Sigmoid colon (tissue), 7 donors: ENCODE results near the gene BORCS6. TPM values are rescaled to one million over a fixed set of nuclear protein-coding genes. Genes with fewer than 3 reads are reported as not detected.

ENCODE experiments used
- DNase-seq: peaks from one replicate; pipeline ENCODE4 v3.0.0-alpha.2; 2019
- H3K27ac ChIP-seq, 4 donors: fragments of 200-600 bp; sonication (generic); one replicate each; pipeline ENCODE4 v1.5.1; 2016 to 2019; ENCODE audit warnings: mild to moderate bottlenecking in 1 of 4
- H3K27me3 ChIP-seq, 3 donors: fragments of 200-600 bp; sonication (generic); one replicate each; pipeline ENCODE4 v1.5.1; 2019; ENCODE audit warnings: mild to moderate bottlenecking in 1 of 3
- H3K36me3 ChIP-seq, 4 donors: fragments of 200-600 bp; sonication (generic); one replicate each; pipeline ENCODE4 v1.5.1; 2016 to 2019
- H3K4me1 ChIP-seq, 4 donors: fragments of 200-600 bp; sonication (generic); one replicate each; pipeline ENCODE4 v1.5.1; 2017 to 2019
- H3K4me3 ChIP-seq, 4 donors: fragments of 200-600 bp; sonication (generic); one replicate each; pipeline ENCODE4 v1.5.1; 2017 to 2019; ENCODE audit warnings: mild to moderate bottlenecking in 2 of 4, moderate library complexity in 1 of 4
- H3K9me3 ChIP-seq, 4 donors: fragments of 200-600 bp in 3 of 4; sonication (generic) in 3 of 4; one replicate each; pipeline versions ENCODE4 v1.5.1 to v1.6.1; 2013 to 2019
- CTCF ChIP-seq, 4 experiments: fragments of 450-650 bp in 3 of 4; fragments of 200-600 bp in 1 of 4; IDR thresholded peaks; one replicate each; pipeline ENCODE4 v1.5.1; 2016 to 2019; ENCODE audit warnings: antibody characterized with exemption in 4 of 4, mild to moderate bottlenecking in 3 of 4, moderate library complexity in 2 of 4
- EP300 ChIP-seq, 4 donors: sonication (generic); formaldehyde crosslinking; IDR thresholded peaks; one replicate each; pipeline ENCODE4 v1.6.1; 2017; ENCODE audit warnings: antibody characterized with exemption in 4 of 4
- POLR2A ChIP-seq, 2 donors: fragments of 450-650 bp; IDR thresholded peaks; one replicate each; pipeline ENCODE4 v1.6.1; 2016; ENCODE audit warnings: antibody characterized with exemption in 2 of 2, mild to moderate bottlenecking in 2 of 2, moderate library complexity in 2 of 2
- POLR2AphosphoS5 ChIP-seq, 4 donors: sonication (generic); formaldehyde crosslinking; IDR thresholded peaks; one replicate each; pipeline ENCODE4 v1.6.1; 2017; ENCODE audit warnings: antibody characterized with exemption in 4 of 4
- whole genome bisulfite sequencing, 2 donors: extraction: QIAGEN DNeasy Blood & Tissue Kit; methylation state at CpG; one replicate each; pipeline ENCODE4 v1.1.7; 2013; 5-methylcytosine and 5-hydroxymethylcytosine counted together
- intact Hi-C: fragments of 100-400 bp; cut with DNase I; formaldehyde crosslinking; loops from one replicate; pipeline ENCODE4 v1.15.1; 2023
- polyA plus RNA-seq, 3 donors: library from polyadenylated mRNA; stranded (reverse); fragments of 200-250 nt; gene quantifications; one replicate each; pipeline ENCODE4 v1.2.3, GENCODE V29; 2013
- total RNA-seq, 4 donors: library from RNA; depleted of rRNA; stranded (reverse); fragments of >200 nt; gene quantifications; one replicate each; pipeline ENCODE4 v1.1.0, GENCODE V29; 2016
- donor health status: healthy with polysubstance abuse.
- donor health status: Bipolar disorder and iron deficiency.
- donor health status: healthy.

The BORCS6 gene
- total and polyA plus RNA-seq, 7 donors: 7.7 to 17.7 (median 13.9) TPM

DNA sequence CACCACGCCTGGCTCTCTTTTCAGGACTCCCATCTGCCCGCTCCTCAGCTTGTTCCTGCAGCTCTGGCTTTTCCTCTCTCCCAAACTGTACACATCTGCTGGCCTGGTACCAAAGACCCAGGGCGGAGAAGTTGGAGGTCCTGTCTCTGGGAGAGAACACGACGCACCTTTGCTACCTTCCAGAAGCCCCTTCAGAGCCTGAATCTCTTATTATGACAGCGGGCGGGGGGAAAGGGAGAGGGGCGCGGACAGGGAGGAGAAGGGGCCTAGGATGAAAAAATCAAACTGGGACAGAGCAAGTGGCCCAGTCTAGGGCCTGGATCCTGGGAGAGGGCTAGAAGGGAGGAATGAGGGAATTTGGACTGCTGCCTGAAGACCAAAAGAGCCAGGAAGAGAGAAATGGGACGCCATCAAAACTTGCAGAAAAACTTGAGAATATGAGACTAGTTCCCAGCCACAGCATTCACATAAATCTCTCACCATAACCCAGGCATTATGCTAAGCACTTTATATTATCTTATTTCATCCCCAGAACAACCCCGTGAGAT, 35.3 kb downstream of the BORCS6 start:
- 31 to 53% methylated on average over 11 of the region's 11 CpGs for WGBS, 2 donors
- H3K4me1 ChIP-seq: peaks cover 0 to 59% (median 55%) of the 10 kb centered on the region in 4 donors
- intact Hi-C loops: loop anchor here (5.0 kb wide), 1 partner anchor 312 kb away; no protein-coding TSS in a partner anchor

GRCh38 chr17:8153957-8154607, 35.9 kb downstream of the BORCS6 start:
- DNase-seq: peak; percentile 100
- H3K36me3 ChIP-seq: peaks cover 18 to 26% (median 23%) of the 10 kb centered on the region in 4 donors
- no peaks in the 10 kb centered on the region for H3K27me3 ChIP-seq
- TF ChIP-seq CTCF (IDR thresholded peaks at IDR 0.05) (no peak), POLR2A (IDR thresholded peaks at IDR 0.05) (peak; percentile 86), POLR2AphosphoS5 (IDR thresholded peaks at IDR 0.05) (peak; percentile 98 to 99 (median 98)), EP300 (IDR thresholded peaks at IDR 0.05) (peak; percentile 99 to 100 (median 100))
- intact Hi-C loops: no loop called here
- 3 to 6% methylated on average over 22 of the region's 22 CpGs for WGBS, 2 donors
- peak overlapping the region; percentile 93 to 97 (median 96) for H3K4me3 ChIP-seq
- peaks cover 0 to 59% (median 55%) of the 10 kb centered on the region in 4 donors for H3K4me1 ChIP-seq
- H3K9me3 ChIP-seq: no peaks in the 10 kb centered on the region
- peak overlapping the region; percentile 99 to 100 (median 100) for H3K27ac ChIP-seq

More for the DNA sequence above, 35.3 kb downstream of the BORCS6 start:
- H3K36me3 ChIP-seq: peaks cover 12 to 26% (median 20%) of the 10 kb centered on the region in 4 donors
- no peaks in the 10 kb centered on the region for H3K9me3 ChIP-seq
- peak overlapping the region; percentile 93 to 97 (median 96) for H3K4me3 ChIP-seq
- peak overlapping the region; percentile 99 to 100 (median 100) for H3K27ac ChIP-seq
- TF ChIP-seq POLR2A (IDR thresholded peaks at IDR 0.05): peak; percentile 47 to 72
- no peak for TF ChIP-seq CTCF (IDR thresholded peaks at IDR 0.05)
- TF ChIP-seq EP300 (IDR thresholded peaks at IDR 0.05): no peak
- TF ChIP-seq POLR2AphosphoS5 (IDR thresholded peaks at IDR 0.05): no peak
- no peak for DNase-seq
- no peaks in the 10 kb centered on the region for H3K27me3 ChIP-seq

DNA sequence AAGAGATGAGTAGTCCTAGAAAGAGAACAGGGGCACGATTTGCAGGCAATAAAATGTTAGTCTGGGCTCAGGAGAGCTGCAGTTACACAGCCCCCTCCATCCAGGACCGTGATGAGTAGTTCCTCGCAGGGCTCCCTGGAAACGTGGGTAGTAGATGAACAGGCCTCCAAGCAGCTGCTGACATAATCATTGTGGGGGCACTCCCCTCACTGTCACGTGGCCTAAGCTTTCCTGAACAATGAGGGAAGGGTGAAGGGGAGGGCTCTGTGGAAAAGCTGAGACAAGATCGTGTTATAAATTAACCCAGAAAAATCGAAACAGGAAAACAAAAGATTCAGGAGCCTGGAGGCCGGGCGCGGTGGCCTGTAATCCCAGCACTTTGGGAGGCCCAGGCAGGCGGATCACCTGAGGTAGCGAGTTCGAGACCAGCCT, 36.4 kb downstream of the BORCS6 start:
- peak; percentile 94 for DNase-seq
- H3K4me1 ChIP-seq: peaks cover 0 to 58% (median 54%) of the 10 kb centered on the region in 4 donors
- H3K27me3 ChIP-seq: no peaks in the 10 kb centered on the region
- H3K27ac ChIP-seq: peak overlapping the region; percentile 99 to 100 (median 100)
- peak in 1 of 2 donors; percentile 47 for TF ChIP-seq POLR2A (IDR thresholded peaks at IDR 0.05)
- TF ChIP-seq CTCF (IDR thresholded peaks at IDR 0.05): no peak
- peak; percentile 82 to 92 (median 87) for TF ChIP-seq POLR2AphosphoS5 (IDR thresholded peaks at IDR 0.05)
- peak in 3 of 4 donors; percentile 0 to 90 (median 65) for TF ChIP-seq EP300 (IDR thresholded peaks at IDR 0.05)
- intact Hi-C loops: no loop called here
- H3K4me3 ChIP-seq: peak overlapping the region; percentile 79 to 97 (median 94)
- WGBS, 2 donors: 5 to 27% methylated on average over 13 of the region's 13 CpGs
- H3K36me3 ChIP-seq: peaks cover 23 to 31% (median 28%) of the 10 kb centered on the region in 4 donors
- no peaks in the 10 kb centered on the region for H3K9me3 ChIP-seq

GRCh38 chr17:8153031-8153451, 36.9 kb downstream of the BORCS6 start:
- H3K4me1 ChIP-seq: peaks cover 0 to 56% (median 53%) of the 10 kb centered on the region in 4 donors

More at GRCh38 chr17:8153031-8153451, 36.9 kb downstream of the BORCS6 start:
- no peak for TF ChIP-seq EP300 (IDR thresholded peaks at IDR 0.05)
- TF ChIP-seq CTCF (IDR thresholded peaks at IDR 0.05): no peak
- TF ChIP-seq POLR2A (IDR thresholded peaks at IDR 0.05): no peak
- TF ChIP-seq POLR2AphosphoS5 (IDR thresholded peaks at IDR 0.05): no peak
- WGBS, 2 donors: 70 to 84% methylated on average over 7 of the region's 7 CpGs
- DNase-seq: peak; percentile 76
- Histone ChIP-seq H3K9me3 (no peaks in the 10 kb centered on the region), H3K27me3 (no peaks in the 10 kb centered on the region), H3K36me3 (peaks cover 28 to 36% (median 33%) of the 10 kb centered on the region in 4 donors), H3K4me3 (peak overlapping the region; percentile 15 to 97 (median 87)), H3K27ac (peak overlapping the region; percentile 99 to 100 (median 100))
- intact Hi-C loops: no loop called here
